ENCODE measurements around the gene SP7.

GRCh38 chr12:53308276-53308675 is 27.9 kb downstream of the SP7 start:
- TF ChIP-seq YY1 (IDR thresholded peaks at IDR 0.05; ENCODE audit: insufficient read depth, insufficient read length) (no peak), ZNF274 (IDR thresholded peaks at IDR 0.05; ENCODE audit: low read depth, low read length) (no peak), SUZ12 (IDR thresholded peaks at IDR 0.05; ENCODE audit: extremely low read depth, insufficient read depth, insufficient read length) (no peak)

Measured in NT2/D1 (cell line).